Islet of Langerhans (tissue), 1 donor: ENCODE measurements around the gene NOTUM.
A peak's percentile ranks its signal among the peaks of the same experiment; 100 is the strongest.

Experiments used
- FAIRE-seq: peaks from one replicate; lab custom pipeline; 2011; peaks lifted over from hg19 to GRCh38; lab: Jason Lieb, UNC

Gene NOTUM

GRCh38 chr17:81934850-81935708 is 25.9 kb downstream of the NOTUM start:
- no peak for FAIRE-seq

- FAIRE-seq = no peak
Measured at GRCh38 chr17:81934098-81934757, 26.8 kb downstream of the NOTUM start.

GRCh38 chr17:81933178-81933699 is 27.7 kb downstream of the NOTUM start:
- no peak for FAIRE-seq

GRCh38 chr17:81932333-81932983 is 28.5 kb downstream of the NOTUM start:
- no peak for FAIRE-seq

GRCh38 chr17:81931557-81932332 is 29.2 kb downstream of the NOTUM start:
- FAIRE-seq = no peak

GRCh38 chr17:81931189-81931556 is 29.8 kb downstream of the NOTUM start:
- FAIRE-seq = no peak

- FAIRE-seq = no peak
Measured at GRCh38 chr17:81930142-81931125, 30.6 kb downstream of the NOTUM start.

GRCh38 chr17:81929253-81930141 is 31.5 kb downstream of the NOTUM start:
- no peak for FAIRE-seq

GRCh38 chr17:81928544-81929252 is 32.3 kb downstream of the NOTUM start:
- FAIRE-seq = no peak

GRCh38 chr17:81927653-81928543 is 33.1 kb downstream of the NOTUM start, which contains the start of gene MAFG:
MAFG (minus strand) TSS chr17:81927735; CDS start chr17:81923185, 4,550 bp downstream.
- FAIRE-seq = peak; percentile 17

- no peak for FAIRE-seq
Measured at GRCh38 chr17:81927152-81927652, 33.8 kb downstream of the NOTUM start.

GRCh38 chr17:81926451-81927151 is 34.4 kb downstream of the NOTUM start:
- FAIRE-seq = no peak

- no peak for FAIRE-seq
Measured at GRCh38 chr17:81925860-81926450, 35.0 kb downstream of the NOTUM start.

GRCh38 chr17:81924557-81925532 is 36.1 kb downstream of the NOTUM start:
- FAIRE-seq = no peak
